ENCODE data around the gene KIF22.
"Not testable (repeated sequence)": the region's sequence is repeated elsewhere in the genome, so short reads cannot be mapped to it uniquely, and the experiment has no call there.

KIF22 gene

DNA sequence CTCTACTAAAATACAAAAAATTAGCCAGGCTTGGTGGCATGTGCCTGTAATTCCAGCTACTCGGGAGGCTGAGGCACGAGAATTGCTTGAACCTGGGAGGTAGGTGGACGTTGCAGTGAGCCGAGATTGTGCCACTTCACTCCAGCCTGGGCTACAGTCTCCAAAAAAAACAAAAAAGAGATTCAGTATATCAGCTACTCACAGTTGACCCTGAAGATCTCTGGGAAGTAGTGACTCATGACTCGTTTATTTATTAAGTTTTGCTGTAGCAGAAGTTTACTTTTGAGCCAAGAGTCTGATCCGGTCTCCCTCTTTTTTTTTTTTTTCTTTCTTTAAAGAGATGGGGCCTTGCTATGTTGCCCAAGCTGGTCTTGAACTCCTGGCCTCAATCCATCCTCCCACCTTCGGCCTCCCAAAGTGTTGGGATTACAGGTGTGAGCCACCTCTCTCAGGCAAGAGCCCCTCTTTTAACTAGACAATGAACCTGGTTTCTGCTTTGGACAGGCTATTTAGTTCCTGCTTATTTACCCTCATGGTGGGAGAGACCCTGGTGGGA, 34.1 kb downstream of the KIF22 start:
- Histone ChIP-seq H3K27ac (ENCODE audit: low read depth, low read length) (peak overlapping the region; percentile 57), H3K36me3 (ENCODE audit: control insufficient read depth in 5 of 5, insufficient read depth in 5 of 5, low read length in 5 of 5) (peaks cover 0 to 4% (median 2%) of the 10 kb centered on the region in 5 donors), H3K4me3 (ENCODE audit: low read depth in 1 of 5, low read length in 5 of 5) (peak overlapping the region in 2 of 5 donors; percentile 19 to 33), H3K9ac (ENCODE audit: low read length in 5 of 5) (peak overlapping the region in 2 of 5 donors; percentile 24 to 63), H3K9me3 (ENCODE audit: control insufficient read depth in 5 of 5, low read length in 5 of 5) (no peaks in the 10 kb centered on the region), H3K4me1 (ENCODE audit: control insufficient read depth in 5 of 5, insufficient read depth in 5 of 5, low read length in 5 of 5) (peaks cover 16 to 65% (median 63%) of the 10 kb centered on the region in 5 donors), H3K27me3 (ENCODE audit: control insufficient read depth in 5 of 5, insufficient read depth in 4 of 5, low read length in 5 of 5) (no peaks in the 10 kb centered on the region)

DNA sequence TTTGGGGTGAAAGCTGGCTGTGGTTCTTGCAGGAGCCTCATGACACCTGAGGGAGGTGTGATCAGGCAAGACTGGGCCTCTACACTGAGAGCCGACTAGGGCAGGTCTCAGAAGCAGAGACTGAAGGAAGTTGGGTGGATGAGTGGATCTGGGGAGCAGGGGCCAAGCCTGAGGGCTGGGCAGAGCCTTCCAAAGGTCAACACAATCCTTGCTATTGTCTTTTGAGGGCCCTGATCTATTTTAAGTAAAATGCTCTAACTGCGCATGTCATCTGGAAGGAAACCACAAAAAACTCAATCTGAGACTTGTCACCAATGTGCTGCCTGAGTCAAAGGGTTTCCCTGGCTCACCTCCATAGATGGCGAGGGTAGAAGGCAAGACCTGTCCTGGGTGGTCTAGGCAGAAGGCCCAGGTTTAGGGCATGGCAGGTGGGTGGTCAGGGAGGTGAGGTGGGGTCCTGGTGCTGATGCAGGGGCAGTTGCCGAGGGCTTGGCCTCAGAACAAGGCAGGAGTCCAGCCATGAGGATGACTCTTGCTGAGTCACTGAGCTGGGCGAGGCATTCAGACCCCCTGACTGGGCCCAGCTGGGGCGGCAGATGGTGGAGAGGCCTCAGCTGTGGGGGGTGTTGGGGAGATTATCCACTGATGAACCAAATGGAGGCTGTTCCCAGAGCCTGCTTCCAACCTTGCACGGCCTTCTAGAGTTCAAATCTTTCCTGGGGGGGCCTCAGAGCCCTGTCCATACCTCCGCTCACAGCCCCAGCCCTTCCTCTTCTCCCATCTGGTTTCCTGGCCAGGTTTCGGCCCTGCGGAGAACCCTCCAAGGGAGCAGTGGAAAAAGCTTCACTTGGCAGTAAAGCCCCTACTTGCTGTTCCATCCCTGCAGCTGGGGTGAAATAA, 34.8 kb downstream of the KIF22 start:
- no peaks in the 10 kb centered on the region for H3K9me3 ChIP-seq (ENCODE audit: control insufficient read depth in 5 of 5, low read length in 5 of 5)
- peak overlapping the region in 4 of 5 donors; percentile 24 to 63 (median 34) for H3K9ac ChIP-seq (ENCODE audit: low read length in 5 of 5)
- H3K36me3 ChIP-seq (ENCODE audit: control insufficient read depth in 5 of 5, insufficient read depth in 5 of 5, low read length in 5 of 5) = peaks cover 0 to 9% (median 7%) of the 10 kb centered on the region in 5 donors
- peak overlapping the region; percentile 57 for H3K27ac ChIP-seq (ENCODE audit: low read depth, low read length)
- peaks cover 16 to 58% (median 55%) of the 10 kb centered on the region in 5 donors for H3K4me1 ChIP-seq (ENCODE audit: control insufficient read depth in 5 of 5, insufficient read depth in 5 of 5, low read length in 5 of 5)
- peak overlapping the region in 2 of 5 donors; percentile 19 to 33 for H3K4me3 ChIP-seq (ENCODE audit: low read depth in 1 of 5, low read length in 5 of 5)
- H3K27me3 ChIP-seq (ENCODE audit: control insufficient read depth in 5 of 5, insufficient read depth in 4 of 5, low read length in 5 of 5) = no peaks in the 10 kb centered on the region

DNA sequence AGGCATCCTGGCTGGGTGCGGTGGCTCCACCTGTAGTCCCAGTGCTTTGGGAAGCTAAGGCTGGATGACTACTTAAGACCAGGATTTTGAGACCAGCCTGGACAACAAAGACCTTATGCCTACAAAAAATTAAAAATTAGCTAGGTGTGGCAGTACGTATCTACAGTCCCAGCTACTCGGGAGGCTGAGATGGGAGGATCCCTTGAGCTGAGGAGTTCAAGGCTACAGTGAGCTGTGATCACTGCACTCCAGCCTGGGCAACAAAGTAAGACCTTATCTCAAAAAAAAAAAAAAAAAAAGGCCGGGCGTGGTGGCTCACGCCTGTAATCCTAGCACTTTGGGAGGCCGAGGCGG, 35.8 kb downstream of the KIF22 start:
- H3K36me3 ChIP-seq (ENCODE audit: control insufficient read depth in 5 of 5, insufficient read depth in 5 of 5, low read length in 5 of 5) = peaks cover 0 to 17% (median 14%) of the 10 kb centered on the region in 5 donors
- no peak overlapping the region for H3K4me3 ChIP-seq (ENCODE audit: low read depth in 1 of 5, low read length in 5 of 5)
- no peaks in the 10 kb centered on the region for H3K27me3 ChIP-seq (ENCODE audit: control insufficient read depth in 5 of 5, insufficient read depth in 4 of 5, low read length in 5 of 5)
- H3K4me1 ChIP-seq (ENCODE audit: control insufficient read depth in 5 of 5, insufficient read depth in 5 of 5, low read length in 5 of 5) = peaks cover 10 to 49% (median 46%) of the 10 kb centered on the region in 5 donors
- no peaks in the 10 kb centered on the region for H3K9me3 ChIP-seq (ENCODE audit: control insufficient read depth in 5 of 5, low read length in 5 of 5)
- H3K9ac ChIP-seq (ENCODE audit: low read length in 5 of 5) = peak overlapping the region in 1 of 5 donors; percentile 2
- no peak overlapping the region for H3K27ac ChIP-seq (ENCODE audit: low read depth, low read length)

DNA sequence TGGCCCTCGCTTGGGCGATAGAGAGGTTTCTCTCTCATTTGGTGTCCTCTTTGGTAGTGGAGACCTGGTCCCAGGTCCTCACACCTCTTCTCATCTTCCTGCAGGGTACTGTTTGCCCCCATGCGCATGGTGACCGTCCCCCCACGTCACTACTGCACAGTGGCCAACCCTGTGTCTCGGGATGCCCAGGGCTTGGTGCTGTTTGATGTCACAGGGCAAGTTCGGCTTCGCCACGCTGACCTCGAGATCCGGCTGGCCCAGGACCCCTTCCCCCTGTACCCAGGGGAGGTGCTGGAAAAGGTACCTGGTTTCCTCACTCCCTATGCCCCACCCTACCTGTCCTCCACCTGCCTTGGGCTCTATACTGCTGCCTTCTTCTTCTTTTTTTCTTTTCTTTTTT, 40.2 kb downstream of the KIF22 start:
- Histone ChIP-seq H3K4me3 (ENCODE audit: low read depth in 1 of 5, low read length in 5 of 5) (no peak overlapping the region), H3K4me1 (ENCODE audit: control insufficient read depth in 5 of 5, insufficient read depth in 5 of 5, low read length in 5 of 5) (peaks cover 0 to 13% (median 12%) of the 10 kb centered on the region in 5 donors), H3K9ac (ENCODE audit: low read length in 5 of 5) (no peak overlapping the region), H3K36me3 (ENCODE audit: control insufficient read depth in 5 of 5, insufficient read depth in 5 of 5, low read length in 5 of 5) (peaks cover 0 to 58% (median 39%) of the 10 kb centered on the region in 5 donors), H3K27ac (ENCODE audit: low read depth, low read length) (no peak overlapping the region), H3K9me3 (ENCODE audit: control insufficient read depth in 5 of 5, low read length in 5 of 5) (no peaks in the 10 kb centered on the region), H3K27me3 (ENCODE audit: control insufficient read depth in 5 of 5, insufficient read depth in 4 of 5, low read length in 5 of 5) (no peaks in the 10 kb centered on the region)

DNA sequence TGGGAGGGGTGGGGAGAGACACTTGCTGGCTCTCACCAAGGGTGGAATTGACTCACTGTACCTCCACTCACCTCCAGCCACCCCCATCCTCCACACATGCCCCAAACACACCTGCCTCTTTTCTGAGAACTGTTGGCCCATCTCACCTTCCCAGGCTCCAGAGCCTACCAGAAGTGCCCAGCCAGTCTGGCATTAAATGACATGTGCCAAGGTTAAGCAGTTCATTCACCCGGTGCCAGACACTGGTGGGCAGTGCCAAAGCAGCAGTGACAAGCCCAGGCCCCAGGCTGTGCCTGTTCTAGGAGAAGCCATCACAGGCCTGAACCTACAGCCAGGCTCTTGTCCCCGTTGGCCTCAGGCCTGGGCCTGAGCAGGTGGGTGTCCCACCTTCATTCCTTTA, 40.9 kb downstream of the KIF22 start:
- Histone ChIP-seq H3K4me1 (ENCODE audit: control insufficient read depth in 5 of 5, insufficient read depth in 5 of 5, low read length in 5 of 5) (peaks cover 0 to 9% (median 7%) of the 10 kb centered on the region in 5 donors), H3K27ac (ENCODE audit: low read depth, low read length) (no peak overlapping the region), H3K36me3 (ENCODE audit: control insufficient read depth in 5 of 5, insufficient read depth in 5 of 5, low read length in 5 of 5) (peaks cover 0 to 64% (median 41%) of the 10 kb centered on the region in 5 donors), H3K9ac (ENCODE audit: low read length in 5 of 5) (no peak overlapping the region), H3K27me3 (ENCODE audit: control insufficient read depth in 5 of 5, insufficient read depth in 4 of 5, low read length in 5 of 5) (no peaks in the 10 kb centered on the region), H3K4me3 (ENCODE audit: low read depth in 1 of 5, low read length in 5 of 5) (no peak overlapping the region), H3K9me3 (ENCODE audit: control insufficient read depth in 5 of 5, low read length in 5 of 5) (no peaks in the 10 kb centered on the region)

DNA sequence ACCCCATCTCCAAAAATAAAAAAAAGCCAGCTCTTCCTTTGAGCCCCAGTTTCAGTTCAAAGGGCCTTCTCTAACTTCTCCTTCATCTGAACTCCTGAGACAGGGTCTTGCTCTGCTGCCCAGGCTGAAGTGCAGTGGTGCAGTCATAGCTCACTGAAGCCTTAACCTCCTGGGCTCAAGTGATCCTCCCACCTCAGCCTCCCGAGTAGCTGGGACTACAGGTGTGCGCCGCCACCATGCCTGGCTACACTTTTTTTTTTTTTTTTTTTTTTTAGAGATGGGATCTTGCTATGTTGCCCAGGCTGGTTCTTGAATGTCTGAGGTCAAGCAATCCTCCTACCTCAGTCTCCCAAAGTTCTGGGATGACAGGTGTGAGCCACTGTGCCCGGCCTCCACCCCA, 42.7 kb downstream of the KIF22 start:
- not testable (repeated sequence) for H3K4me1 ChIP-seq (ENCODE audit: control insufficient read depth in 5 of 5, insufficient read depth in 5 of 5, low read length in 5 of 5); H3K27ac ChIP-seq (ENCODE audit: low read depth, low read length); H3K27me3 ChIP-seq (ENCODE audit: control insufficient read depth in 5 of 5, insufficient read depth in 4 of 5, low read length in 5 of 5); H3K9ac ChIP-seq (ENCODE audit: low read length in 5 of 5); H3K4me3 ChIP-seq (ENCODE audit: low read depth in 1 of 5, low read length in 5 of 5); H3K9me3 ChIP-seq (ENCODE audit: control insufficient read depth in 5 of 5, low read length in 5 of 5)
- peaks cover 0 to 80% (median 57%) of the 10 kb centered on the region in 5 donors for H3K36me3 ChIP-seq (ENCODE audit: control insufficient read depth in 5 of 5, insufficient read depth in 5 of 5, low read length in 5 of 5)

DNA sequence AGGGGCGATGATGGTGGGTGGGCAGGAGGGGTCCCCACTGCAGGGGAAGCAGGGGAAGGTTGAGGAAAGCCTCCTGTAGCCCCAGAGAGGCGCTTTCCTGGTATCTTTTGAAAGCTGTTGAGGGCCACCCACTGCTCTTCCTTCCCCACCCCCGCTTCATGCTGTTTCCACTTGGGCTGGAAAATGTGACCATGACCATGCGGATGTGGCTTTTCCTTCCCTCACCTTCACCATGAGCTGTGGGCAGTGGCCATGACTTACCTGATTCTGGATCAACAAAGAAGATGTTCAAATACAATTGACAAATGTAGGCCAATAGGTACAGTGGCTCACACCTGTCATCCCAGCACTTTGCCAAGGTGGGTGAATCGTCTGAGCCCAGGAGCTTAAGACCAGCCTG, 43.5 kb downstream of the KIF22 start:
- Histone ChIP-seq H3K36me3 (ENCODE audit: control insufficient read depth in 5 of 5, insufficient read depth in 5 of 5, low read length in 5 of 5) (peaks cover 0 to 87% (median 63%) of the 10 kb centered on the region in 5 donors), H3K9me3 (ENCODE audit: control insufficient read depth in 5 of 5, low read length in 5 of 5) (no peaks in the 10 kb centered on the region), H3K27ac (ENCODE audit: low read depth, low read length) (no peak overlapping the region), H3K4me1 (ENCODE audit: control insufficient read depth in 5 of 5, insufficient read depth in 5 of 5, low read length in 5 of 5) (no peaks in the 10 kb centered on the region), H3K4me3 (ENCODE audit: low read depth in 1 of 5, low read length in 5 of 5) (no peak overlapping the region), H3K9ac (ENCODE audit: low read length in 5 of 5) (no peak overlapping the region), H3K27me3 (ENCODE audit: control insufficient read depth in 5 of 5, insufficient read depth in 4 of 5, low read length in 5 of 5) (no peaks in the 10 kb centered on the region)

DNA sequence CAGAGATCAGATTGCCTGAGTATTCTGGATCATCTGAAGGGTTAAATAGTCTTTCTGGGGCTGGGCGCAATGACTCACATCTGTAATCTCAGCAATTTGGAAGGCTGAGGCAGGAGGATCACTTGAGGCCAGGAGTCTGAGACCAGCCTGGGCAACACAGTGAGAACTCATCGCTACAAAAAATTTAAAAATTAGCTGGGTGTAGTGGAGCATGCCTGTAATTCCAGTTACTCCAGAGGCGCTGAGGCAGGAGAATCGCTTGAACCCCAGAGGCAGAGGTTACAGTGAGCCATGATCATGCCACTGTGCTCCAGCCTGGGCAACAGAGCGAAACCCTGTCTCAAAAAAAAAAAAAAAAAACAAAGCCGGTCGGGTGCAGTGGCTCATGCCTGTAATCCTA, 45.4 kb downstream of the KIF22 start:
- no peak overlapping the region for H3K4me3 ChIP-seq (ENCODE audit: low read depth in 1 of 5, low read length in 5 of 5)
- no peak overlapping the region for H3K9ac ChIP-seq (ENCODE audit: low read length in 5 of 5)
- H3K27ac ChIP-seq (ENCODE audit: low read depth, low read length) = no peak overlapping the region
- H3K27me3 ChIP-seq (ENCODE audit: control insufficient read depth in 5 of 5, insufficient read depth in 4 of 5, low read length in 5 of 5) = no peaks in the 10 kb centered on the region
- H3K4me1 ChIP-seq (ENCODE audit: control insufficient read depth in 5 of 5, insufficient read depth in 5 of 5, low read length in 5 of 5) = no peaks in the 10 kb centered on the region
- peaks cover 0 to 91% (median 66%) of the 10 kb centered on the region in 5 donors for H3K36me3 ChIP-seq (ENCODE audit: control insufficient read depth in 5 of 5, insufficient read depth in 5 of 5, low read length in 5 of 5)
- no peaks in the 10 kb centered on the region for H3K9me3 ChIP-seq (ENCODE audit: control insufficient read depth in 5 of 5, low read length in 5 of 5)

DNA sequence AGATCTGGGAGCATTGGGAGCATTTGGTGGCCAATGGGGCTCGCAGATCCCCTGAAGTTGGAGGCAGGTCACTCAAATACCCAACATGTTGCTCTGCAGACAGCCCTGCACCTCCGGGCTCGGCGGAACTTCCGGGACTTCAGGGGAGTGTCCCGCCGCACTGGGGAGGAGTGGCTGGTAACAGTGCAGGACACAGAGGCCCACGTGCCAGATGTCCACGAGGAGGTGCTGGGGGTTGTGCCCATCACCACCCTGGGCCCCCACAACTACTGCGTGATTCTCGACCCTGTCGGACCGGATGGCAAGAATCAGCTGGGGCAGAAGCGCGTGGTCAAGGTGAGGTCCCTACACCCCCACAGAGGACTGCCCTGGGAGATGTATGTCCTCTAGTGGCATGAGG, 46.1 kb downstream of the KIF22 start:
- Histone ChIP-seq H3K4me1 (ENCODE audit: control insufficient read depth in 5 of 5, insufficient read depth in 5 of 5, low read length in 5 of 5) (no peaks in the 10 kb centered on the region), H3K9me3 (ENCODE audit: control insufficient read depth in 5 of 5, low read length in 5 of 5) (no peaks in the 10 kb centered on the region), H3K9ac (ENCODE audit: low read length in 5 of 5) (no peak overlapping the region), H3K36me3 (ENCODE audit: control insufficient read depth in 5 of 5, insufficient read depth in 5 of 5, low read length in 5 of 5) (peaks cover 0 to 92% (median 68%) of the 10 kb centered on the region in 5 donors), H3K27ac (ENCODE audit: low read depth, low read length) (no peak overlapping the region), H3K4me3 (ENCODE audit: low read depth in 1 of 5, low read length in 5 of 5) (no peak overlapping the region), H3K27me3 (ENCODE audit: control insufficient read depth in 5 of 5, insufficient read depth in 4 of 5, low read length in 5 of 5) (no peaks in the 10 kb centered on the region)

DNA sequence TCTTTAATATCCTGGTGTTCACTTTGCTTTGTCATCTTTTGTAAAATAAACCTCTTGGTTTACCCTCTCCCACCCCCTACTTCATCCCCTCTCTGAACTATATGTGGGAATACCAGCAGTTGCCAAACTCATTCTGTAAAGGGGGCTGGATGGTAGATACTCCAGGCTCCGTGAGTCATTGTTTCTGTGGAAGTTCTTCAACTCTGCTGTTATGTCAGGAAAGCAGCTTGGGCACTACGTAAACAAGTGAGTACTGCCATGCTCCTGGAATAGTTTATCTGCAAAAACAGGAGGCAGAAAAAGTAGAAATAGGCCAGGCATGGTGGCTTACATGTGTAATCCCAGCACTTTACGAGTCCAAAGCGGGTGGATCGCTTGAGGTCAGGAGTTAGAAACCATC, 47.3 kb downstream of the KIF22 start:
- no peak overlapping the region for H3K4me3 ChIP-seq (ENCODE audit: low read depth in 1 of 5, low read length in 5 of 5)
- peaks cover 0 to 93% (median 73%) of the 10 kb centered on the region in 5 donors for H3K36me3 ChIP-seq (ENCODE audit: control insufficient read depth in 5 of 5, insufficient read depth in 5 of 5, low read length in 5 of 5)
- H3K4me1 ChIP-seq (ENCODE audit: control insufficient read depth in 5 of 5, insufficient read depth in 5 of 5, low read length in 5 of 5) = no peaks in the 10 kb centered on the region
- H3K27ac ChIP-seq (ENCODE audit: low read depth, low read length) = no peak overlapping the region
- no peaks in the 10 kb centered on the region for H3K9me3 ChIP-seq (ENCODE audit: control insufficient read depth in 5 of 5, low read length in 5 of 5)
- no peaks in the 10 kb centered on the region for H3K27me3 ChIP-seq (ENCODE audit: control insufficient read depth in 5 of 5, insufficient read depth in 4 of 5, low read length in 5 of 5)
- no peak overlapping the region for H3K9ac ChIP-seq (ENCODE audit: low read length in 5 of 5)
